ENCODE results near the gene FCER2.

FCER2 gene

DNA sequence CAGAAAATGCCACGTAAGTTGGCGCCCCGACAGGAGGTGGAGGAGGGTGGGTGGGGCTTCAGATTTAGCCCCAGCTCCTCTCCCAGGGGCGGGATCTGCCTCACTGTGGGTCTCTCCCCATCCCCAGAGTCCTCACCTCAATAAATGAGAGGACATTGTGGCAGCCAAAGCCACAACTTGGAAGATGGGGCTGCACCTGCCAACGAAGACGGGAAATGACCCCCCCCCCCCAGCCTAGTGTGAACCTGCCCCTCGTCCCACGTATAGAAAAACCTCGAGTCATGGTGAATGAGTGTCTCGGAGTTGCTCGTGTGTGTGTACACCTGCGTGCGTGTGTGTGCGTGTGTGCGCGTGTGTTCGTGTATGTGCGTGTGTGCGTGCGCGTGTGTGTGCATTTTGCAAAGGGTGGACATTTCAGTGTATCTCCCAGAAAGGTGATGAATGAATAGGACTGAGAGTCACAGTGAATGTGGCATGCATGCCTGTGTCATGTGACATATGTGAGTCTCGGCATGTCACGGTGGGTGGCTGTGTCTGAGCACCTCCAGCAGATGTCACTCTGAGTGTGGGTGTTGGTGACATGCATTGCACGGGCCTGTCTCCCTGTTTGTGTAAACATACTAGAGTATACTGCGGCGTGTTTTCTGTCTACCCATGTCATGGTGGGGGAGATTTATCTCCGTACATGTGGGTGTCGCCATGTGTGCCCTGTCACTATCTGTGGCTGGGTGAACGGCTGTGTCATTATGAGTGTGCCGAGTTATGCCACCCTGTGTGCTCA is 22.8 kb downstream of the FCER2 start:
- no peak for DNase-seq (ENCODE audit: low read depth in 2 of 3, low spot score in 2 of 3)

DNA sequence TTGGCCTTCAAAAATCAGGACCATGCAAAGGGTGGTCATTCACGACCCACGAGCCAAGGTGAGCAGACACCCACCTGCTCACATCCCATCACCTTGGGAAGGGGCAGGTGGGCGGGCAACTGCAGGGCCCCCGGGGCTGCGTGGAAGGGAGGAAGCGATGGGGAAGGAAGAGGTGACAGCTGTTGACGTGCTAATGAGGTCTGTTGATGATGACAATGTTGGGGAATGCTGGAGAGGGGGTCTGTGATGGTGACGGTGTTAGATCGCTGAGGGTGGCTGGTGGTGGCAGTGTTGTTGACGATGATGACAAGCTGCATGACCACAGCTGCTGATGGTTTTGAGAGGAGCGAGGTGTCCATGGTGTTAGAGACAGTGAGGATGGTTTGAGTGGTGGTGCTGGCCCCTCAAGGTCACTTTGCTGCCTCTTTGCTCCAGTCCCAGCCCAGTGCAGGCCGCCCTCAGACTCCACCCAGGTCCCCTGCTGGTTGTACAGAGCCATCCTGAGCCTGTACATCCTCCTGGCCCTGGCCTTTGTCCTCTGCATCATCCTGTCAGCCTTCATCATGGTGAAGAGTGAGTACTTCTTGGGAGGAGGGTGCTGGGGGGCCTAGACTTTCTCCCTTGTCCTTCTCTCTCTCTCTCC is 24.1 kb downstream of the FCER2 start:
- DNase-seq (ENCODE audit: low read depth in 2 of 3, low spot score in 2 of 3), result no peak

DNA sequence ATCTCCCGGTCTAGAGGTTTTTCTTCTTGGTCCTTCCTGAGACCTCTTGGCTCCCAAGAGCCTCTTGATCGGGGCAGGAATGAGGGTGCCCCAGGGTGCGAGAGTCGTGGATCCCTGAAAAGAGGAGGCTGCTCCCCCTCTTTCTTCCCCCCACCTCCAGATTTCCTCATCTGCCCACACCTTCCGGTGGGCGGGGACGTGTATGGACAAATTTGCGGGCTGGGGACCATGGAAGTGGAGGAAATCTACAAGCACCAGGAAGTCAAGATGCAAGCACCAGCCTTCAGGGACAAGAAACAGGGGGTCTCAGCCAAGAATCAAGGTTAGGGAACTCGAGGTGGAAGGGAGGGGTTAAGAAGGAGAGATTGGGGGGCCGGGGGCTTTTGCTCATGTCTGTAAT is 25.1 kb downstream of the FCER2 start, which contains the start of gene MCEMP1:
Gene MCEMP1 (plus strand): TSS at position 237 of the 400 bp plus-strand sequence. CDS start 31 bp downstream, at position 268.
- no peak for DNase-seq (ENCODE audit: low read depth in 2 of 3, low spot score in 2 of 3)

DNA sequence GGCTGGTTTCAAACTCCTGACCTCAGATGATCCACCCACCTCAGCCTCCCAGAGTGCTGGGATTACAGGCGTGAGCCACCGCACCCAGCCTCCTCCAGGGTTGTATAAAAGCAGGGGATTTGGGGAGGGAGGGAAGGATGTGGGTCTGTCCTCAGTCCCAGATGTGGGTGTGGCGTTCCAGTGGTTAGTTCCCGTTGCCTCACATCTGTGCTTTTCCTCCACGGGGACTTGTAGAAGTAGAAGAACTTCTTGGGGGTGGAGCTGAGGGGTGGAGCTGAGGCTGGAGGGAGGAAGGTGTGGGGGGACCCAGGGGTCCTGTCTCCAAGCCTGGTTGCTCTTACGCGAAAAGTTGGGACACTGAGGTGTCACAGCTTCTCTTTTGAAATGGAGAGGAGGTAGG is 25.6 kb downstream of the FCER2 start:
- no peak for DNase-seq (ENCODE audit: low read depth in 2 of 3, low spot score in 2 of 3)

DNA sequence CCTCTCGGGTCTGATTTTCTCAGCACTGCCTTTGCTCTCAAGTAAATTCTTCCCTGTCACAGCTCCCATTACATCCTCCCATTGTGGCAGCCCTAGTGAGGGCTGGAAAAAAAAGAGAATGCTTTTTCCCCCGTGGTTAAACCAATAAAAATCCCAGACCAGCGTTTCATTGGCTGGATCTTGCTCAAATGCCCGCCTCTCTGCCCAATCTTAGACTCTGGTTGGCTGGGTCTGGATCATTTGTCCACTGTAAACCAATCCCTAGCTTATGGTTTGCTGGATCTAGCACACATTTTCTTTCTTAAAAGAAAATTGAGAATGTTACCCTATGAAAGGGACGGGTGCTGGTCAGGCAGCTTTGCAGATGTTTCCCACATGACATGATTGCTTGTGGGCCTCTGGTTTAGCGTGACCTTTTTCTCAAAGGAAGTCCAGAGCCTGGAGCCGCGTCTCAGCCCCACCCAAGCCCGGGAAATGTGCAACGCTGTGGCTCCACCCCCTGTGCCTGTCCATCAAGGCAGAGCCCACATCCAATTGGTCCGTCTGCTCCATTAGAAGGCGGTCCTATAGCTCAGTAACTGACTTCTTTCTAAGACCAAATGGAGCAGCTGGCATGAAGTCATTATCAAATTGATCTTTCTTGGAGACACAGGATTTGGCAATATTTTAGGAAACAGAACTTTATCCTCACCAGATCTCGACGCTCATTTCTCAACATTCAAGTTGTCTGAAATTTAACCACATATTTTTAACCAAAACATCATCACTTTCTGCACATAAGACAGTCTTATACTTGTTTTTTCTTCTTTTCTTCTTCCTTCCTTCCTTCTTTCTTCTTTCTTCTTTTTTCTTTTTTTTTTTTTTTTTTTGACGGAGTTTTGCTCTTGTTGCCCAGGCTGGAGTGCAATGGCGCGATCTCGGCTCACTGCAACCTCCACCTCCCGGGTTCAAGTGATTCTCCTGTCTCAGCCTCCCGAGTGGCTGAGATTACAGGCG is 27.6 kb downstream of the FCER2 start:
- no peak for DNase-seq (ENCODE audit: low read depth in 2 of 3, low spot score in 2 of 3)

DNA sequence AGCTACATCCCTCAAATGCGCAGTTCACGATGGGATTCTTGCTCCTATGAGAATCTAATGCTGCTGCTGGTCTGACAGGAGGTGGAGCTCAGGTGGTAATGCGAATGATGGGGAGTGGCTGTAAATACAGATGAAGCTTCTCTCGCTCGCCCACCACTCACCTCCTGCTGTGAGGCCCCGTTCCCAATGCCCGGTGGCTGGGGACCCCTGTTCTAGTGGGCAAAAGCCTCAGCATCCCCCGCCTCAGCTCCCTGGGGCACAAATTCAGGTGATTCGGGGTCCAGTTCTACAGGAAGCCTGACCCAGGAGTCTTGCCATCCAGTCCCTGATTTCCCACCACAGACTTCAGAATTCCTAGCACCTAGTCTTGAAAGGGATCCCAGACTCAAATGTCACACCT is 29.4 kb downstream of the FCER2 start:
- DNase-seq (ENCODE audit: low read depth in 2 of 3, low spot score in 2 of 3), result no peak

DNA sequence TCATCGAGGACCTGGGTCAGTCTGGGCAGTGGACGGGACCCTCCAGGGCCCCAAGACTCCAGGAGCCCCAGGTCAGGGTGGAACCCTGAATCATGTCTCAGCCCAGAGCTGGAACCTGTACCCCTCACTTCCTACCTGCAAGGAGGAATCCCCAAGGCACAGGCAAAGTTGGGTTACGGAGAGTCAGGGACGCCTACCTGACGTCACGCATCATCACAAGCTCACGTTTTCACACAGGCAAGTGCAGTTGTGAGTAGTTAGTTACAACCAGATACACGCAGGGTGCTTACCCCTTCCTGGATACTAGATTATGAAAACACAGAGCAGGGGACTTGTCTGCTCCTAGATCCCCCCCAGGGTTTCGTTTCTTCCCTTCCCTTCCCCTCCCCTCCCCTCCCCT is 31.1 kb downstream of the FCER2 start:
- no peak for DNase-seq (ENCODE audit: low read depth in 2 of 3, low spot score in 2 of 3)

DNA sequence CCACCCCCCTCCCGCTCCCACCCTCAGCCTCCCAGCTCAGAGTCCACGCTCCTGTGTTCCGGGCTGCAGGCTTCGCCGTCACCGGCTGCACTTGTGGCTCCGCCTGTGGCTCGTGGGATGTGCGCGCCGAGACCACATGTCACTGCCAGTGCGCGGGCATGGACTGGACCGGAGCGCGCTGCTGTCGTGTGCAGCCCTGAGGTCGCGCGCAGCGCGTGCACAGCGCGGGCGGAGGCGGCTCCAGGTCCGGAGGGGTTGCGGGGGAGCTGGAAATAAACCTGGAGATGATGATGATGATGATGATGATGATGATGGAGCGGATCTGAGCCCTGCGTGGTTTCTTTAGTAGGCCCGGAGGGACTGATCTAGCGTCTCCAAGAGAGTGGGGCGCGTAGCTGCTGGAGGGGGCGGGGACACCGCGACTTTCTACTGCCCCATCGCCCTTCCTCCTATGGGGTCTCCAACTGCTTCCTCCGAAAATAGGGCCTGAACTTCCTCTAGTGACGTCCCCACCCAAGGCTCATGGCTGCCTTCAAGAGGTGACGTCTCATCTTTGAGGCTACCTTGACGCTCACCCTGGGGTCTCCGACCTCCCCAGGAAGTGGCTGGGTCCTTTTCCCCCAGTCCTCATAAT is 31.7 kb downstream of the FCER2 start:
- DNase-seq (ENCODE audit: low read depth in 2 of 3, low spot score in 2 of 3), result no peak

DNA sequence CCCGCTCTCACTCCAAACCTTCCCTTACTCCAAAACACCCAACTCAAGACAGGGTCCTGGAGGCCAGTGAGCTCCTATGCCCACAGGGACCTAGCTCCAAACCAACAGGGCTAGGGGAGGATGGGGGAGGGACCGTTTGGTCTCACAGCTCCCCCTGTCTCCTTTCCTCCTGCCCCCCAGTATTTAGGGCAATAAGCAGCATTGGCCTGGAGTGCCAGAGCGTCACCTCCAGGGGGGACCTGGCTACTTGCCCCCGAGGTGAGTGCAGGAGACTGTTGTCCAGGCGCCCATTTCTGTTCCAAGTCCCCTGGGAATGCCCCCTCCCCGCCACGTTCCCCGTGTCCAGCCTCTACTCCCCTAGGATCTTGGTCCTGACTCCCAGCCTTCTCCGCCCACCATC is 32.3 kb downstream of the FCER2 start:
- DNase-seq (ENCODE audit: low read depth in 2 of 3, low spot score in 2 of 3), result no peak

DNA sequence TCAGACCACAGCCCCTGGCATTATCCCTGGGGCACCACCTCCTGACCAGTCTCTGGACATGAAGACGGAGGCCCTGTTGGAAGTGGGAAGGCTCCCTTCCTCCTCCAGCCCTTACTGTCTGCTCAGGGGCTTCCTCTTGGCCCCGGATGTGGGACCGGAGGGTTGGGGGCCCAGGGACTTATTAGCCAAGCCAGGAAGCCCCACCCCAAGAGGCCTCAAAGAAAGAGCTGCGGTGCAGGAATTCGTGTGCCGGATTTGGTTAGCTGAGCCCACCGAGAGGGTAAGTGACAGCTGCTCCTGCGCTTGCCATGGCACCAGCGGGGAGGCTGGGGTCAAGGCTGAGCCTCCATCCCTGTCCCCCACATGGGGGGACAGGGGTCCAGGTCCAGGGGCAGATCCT is 33.1 kb downstream of the FCER2 start, which contains the start of gene RETN:
Gene RETN (plus strand): TSS at position 208 of the 400 bp plus-strand sequence. CDS start 278 bp downstream, outside the sequence.
- no peak for DNase-seq (ENCODE audit: low read depth in 2 of 3, low spot score in 2 of 3)

DNA sequence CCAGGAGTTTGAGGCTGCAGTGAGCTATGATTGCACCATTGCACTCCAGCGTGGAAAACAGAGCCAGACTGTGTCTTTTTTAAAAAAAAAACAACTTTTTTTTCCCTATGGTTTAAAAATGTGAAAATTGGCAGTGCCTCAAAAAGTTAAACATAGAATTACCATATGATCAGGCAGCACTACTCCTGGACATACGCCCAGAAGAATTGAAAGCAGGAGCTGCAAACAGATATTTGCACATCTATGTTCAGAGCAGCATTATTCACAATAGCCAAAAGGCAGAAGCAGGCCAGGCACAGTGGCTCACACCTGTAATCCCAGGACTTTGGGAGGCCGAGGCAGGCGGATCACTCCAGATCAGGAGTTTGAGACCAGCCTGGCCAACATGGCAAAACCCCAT is 36.9 kb downstream of the FCER2 start:
- DNase-seq (ENCODE audit: low read depth in 2 of 3, low spot score in 2 of 3), result no peak

DNA sequence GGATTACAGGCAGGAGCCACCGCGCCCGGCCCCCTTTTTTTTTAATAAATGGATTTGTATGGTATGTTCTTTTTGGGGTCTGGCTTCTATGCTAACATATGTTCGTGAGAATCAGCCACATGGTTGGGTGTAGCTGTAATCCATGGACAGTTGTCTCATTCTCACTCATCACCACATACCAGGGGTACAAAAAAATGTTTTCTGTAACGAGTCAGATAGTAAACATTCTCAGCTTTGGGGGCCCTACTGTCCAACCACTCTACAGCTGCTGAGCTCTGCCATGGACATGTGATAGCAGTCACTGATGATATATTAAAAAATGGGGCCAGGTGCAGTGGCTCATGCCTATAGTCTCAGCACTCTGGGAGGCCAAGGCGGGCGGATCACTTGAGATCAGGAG is 38.2 kb downstream of the FCER2 start:
- no peak for DNase-seq (ENCODE audit: low read depth in 2 of 3, low spot score in 2 of 3)

DNA sequence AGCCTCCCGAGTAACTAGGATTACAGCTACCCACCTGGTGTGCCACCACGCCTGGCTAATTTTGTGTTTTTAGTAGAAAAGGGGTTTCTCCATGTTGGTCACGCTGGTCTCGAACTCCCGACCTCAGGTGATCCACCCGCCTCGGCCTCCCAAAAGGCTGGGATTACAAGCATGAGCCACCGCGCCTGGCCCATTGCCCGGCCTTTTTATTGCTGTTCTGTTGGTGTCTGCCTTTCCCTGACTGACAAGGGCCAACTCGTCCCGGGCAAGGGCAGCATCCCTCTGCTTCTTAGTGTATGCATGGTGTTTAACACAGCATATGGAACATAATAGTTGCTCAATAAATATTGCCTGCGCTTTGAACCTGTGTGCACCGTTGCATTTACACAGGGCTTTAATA is 39.3 kb downstream of the FCER2 start:
- DNase-seq (ENCODE audit: low read depth in 2 of 3, low spot score in 2 of 3), result no peak

DNA sequence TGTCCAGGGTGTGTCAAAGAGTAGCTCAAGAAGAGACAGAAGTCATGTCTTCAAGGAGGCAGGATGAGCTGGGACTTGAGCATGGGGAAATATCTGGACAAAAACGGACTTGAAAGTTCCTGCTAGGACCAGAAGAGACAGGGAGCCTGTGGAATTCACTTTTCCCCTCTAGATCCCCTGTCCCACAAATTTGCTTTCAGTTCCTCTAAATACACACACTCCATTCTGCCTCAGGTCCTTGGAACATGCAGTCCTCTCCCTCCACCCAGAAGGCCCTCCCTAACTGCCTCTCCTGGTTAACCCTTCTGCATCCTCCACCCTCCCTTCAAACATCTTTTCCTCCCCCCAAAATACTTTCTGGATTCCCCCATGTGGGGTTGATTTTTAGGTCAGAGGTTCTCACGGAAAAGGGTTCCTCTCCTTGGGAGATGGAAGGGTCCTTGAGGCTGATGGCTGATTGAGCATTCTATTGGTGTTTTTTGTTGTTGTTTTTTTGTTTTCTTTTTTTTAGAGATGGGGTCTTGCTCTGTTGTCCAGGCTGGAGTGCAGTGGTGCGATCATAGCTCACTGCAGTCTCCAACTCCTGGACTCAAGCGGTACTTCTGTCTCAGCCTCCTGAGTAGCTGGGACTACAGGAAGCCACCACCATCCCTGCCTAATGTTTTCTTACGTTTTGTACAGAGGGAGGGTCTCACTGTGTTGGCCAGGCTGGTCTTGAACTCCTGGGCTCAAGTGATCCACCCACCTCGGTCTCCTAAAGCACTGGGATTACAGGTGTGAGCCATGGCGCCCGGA is 40.0 kb downstream of the FCER2 start:
- DNase-seq (ENCODE audit: low read depth in 2 of 3, low spot score in 2 of 3), result no peak

DNA sequence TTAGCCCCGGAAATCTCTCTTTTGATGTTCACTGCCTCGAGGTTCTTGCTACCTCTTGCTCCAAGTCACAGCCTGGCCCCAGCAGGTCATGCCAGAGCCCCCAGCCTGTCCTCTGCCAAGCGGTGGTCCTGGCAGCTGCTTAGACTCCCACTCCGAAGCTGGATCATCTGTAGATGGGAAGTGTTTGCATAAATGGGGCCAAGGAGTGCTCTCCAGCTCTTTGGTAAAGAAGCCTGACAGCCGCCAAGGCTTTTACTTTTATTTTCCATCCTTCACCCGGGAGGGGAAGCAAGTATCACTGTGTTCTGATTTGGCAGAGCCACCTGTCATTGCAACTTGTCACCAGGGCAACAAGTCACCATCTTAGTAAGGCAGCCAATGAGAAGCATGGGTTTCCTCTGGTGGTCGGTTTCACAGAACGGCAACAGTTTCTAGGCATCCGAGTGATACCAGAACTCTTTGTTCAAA is 43.7 kb downstream of the FCER2 start:
- DNase-seq (ENCODE audit: low read depth in 2 of 3, low spot score in 2 of 3), result no peak

DNA sequence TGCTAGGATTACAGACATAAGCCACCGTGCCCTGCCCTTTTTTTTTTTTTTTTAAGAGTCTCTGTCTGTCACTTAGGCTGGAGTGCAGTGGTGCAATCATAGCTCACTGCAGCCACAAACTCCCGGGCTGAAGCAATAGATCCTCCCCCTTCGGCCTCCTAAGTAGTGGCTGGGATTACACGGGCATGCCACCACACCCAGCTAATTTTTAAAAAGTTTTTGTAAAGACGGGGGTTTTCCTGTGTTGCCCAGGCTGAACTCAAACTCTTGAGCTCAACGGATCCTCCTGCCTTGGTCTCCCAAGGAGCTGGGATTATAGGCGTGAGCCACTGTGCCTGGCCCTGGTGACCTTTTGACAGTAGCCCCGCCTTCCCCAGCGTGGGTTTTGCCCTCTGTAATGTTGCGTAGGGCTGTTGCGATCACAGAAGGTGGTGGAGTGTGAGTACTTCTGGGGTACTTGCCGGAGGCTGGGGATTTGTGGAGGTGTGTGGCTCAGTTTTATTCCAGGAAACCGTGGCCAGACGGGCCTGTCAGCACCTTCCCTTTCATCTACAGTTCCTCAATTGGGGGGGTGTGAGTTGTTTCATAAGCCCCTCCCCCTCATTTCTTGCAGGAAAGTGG is 44.7 kb downstream of the FCER2 start:
- DNase-seq (ENCODE audit: low read depth in 2 of 3, low spot score in 2 of 3), result no peak

DNA sequence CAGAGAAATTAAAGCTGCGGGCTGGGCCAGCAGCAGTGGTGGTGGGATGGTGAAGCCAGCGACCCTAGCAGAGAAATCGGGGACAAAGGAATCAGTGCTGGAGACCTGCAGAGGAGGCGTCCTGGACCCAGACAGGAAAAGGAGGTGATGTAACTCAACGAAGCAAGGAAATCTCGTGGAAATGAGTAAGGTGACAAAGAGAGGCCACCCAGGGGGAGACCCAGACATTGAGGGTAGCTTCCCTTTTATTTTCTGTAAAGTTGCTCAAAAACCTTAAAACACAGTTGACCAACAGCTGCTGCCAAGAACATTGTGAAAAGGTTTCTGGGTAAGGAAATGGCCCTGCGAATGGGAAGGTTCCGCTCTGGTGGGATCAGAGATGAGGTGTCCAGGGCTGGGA is 46.4 kb downstream of the FCER2 start:
- DNase-seq (ENCODE audit: low read depth in 2 of 3, low spot score in 2 of 3), result no peak

DNA sequence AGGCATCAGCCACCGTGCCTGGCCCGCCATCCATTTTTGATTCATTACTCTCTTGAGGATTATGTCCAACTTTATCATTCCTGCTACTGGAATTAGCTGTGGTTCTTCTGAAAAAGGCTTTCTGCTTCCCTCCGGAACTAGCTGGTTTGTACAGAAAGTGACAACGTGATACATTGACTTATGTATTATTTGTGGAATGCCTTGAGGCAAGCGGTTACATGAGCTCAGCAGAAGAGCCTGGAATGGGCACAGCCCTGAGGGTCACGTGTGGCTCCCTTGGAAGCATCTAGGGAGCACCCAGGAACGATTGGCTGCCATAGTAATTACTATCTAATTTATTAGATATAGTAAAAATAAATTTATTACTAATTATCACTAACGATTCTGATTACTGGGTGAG is 47.5 kb downstream of the FCER2 start:
- DNase-seq (ENCODE audit: low read depth in 2 of 3, low spot score in 2 of 3), result no peak

DNA sequence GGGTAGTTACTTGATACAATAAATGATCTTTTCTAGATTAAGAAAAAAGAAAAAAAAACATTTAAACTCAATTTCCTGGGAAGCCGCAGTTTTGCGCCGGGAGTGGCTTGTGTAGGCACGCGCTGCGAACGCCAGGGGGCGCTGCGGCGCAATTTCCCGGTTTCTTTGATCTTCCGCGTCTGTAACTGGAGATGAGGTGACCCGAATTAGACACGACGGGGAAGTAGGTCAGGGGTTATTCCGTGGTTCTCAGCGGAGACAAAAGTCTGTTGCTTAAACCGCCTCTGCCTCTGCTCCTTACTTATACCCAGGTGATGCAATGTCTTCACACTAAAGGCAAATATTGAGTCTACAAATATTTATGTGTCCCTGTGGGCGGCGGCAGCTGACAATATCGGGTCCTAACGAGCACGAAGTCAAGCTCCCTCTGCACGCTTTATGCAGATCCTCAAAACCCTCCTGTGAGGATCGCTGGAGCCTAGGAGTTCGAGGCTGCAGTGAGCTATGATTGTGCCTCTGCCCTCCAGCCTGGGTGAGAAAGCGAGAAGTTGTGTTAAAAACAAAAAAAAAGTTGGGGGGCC is 49.8 kb downstream of the FCER2 start:
- DNase-seq (ENCODE audit: low read depth in 2 of 3, low spot score in 2 of 3), result peak; percentile 62 to 92 (median 90)

Measured in activated CD8-positive, alpha-beta memory T cell treated with anti-CD3 and anti-CD28 coated beads for 48 hours (primary cell).